ENCODE measurements around the gene TPBGL. TPM values are rescaled to one million over a fixed set of nuclear protein-coding genes. Genes with fewer than 3 reads are reported as not detected.
A peak's percentile ranks its signal among the peaks of the same experiment; 100 is the strongest.
"Not testable (repeated sequence)": the region's sequence is repeated elsewhere in the genome, so short reads cannot be mapped to it uniquely, and the experiment has no call there.

TPBGL gene
- total and polyA plus RNA-seq, 10 donors = 0.10 to 0.59 (median 0.16) TPM; not detected in 3

GRCh38 chr11:75272391-75272790 lies 31.8 kb downstream of the TPBGL start:
- H3K27ac ChIP-seq = peak overlapping the region in 4 of 8 donors; percentile 3 to 88 (median 86)
- 68 to 81% (median 75%) methylated on average over 5 of the region's 5 CpGs for WGBS, 5 donors
- intact Hi-C loops (cut with DNase I; ENCODE audit: low total_unique reads) = no loop called here
- no peaks in the 10 kb centered on the region for H3K27me3 ChIP-seq (replicated peaks in 1 of 7)
- H3K9me3 ChIP-seq = no peaks in the 10 kb centered on the region
- H3K4me1 ChIP-seq = peaks cover 5 to 70% (median 34%) of the 10 kb centered on the region in 6 donors
- H3K36me3 ChIP-seq = peaks cover 0 to 100% (median 38%) of the 10 kb centered on the region in 6 donors
- no peak for TF ChIP-seq POLR2AphosphoS5 (IDR thresholded peaks at IDR 0.05)
- no peak for TF ChIP-seq CTCF (IDR thresholded peaks at IDR 0.05 in 8 of 11, conservative IDR thresholded peaks at IDR 0.05 in 3 of 11)
- TF ChIP-seq POLR2A (IDR thresholded peaks at IDR 0.05) = no peak
- no peak overlapping the region for H3K4me3 ChIP-seq
- DNase-seq = peak; percentile 61

- H3K27me3 ChIP-seq (replicated peaks in 1 of 7) = no peaks in the 10 kb centered on the region
- no peaks in the 10 kb centered on the region for H3K9me3 ChIP-seq
- peaks cover 5 to 66% (median 34%) of the 10 kb centered on the region in 6 donors for H3K4me1 ChIP-seq
- H3K4me3 ChIP-seq = no peak overlapping the region
- no peak for TF ChIP-seq POLR2A (IDR thresholded peaks at IDR 0.05)
- TF ChIP-seq POLR2AphosphoS5 (IDR thresholded peaks at IDR 0.05) = peak in 2 of 3 donors; percentile 2 to 30
- no peak for TF ChIP-seq CTCF (IDR thresholded peaks at IDR 0.05 in 8 of 11, conservative IDR thresholded peaks at IDR 0.05 in 3 of 11)
- WGBS, 5 donors = 54 to 77% (median 72%) methylated on average over 10 to 12 of the region's 12 CpGs
- H3K36me3 ChIP-seq = peaks cover 0 to 100% (median 40%) of the 10 kb centered on the region in 6 donors
- H3K27ac ChIP-seq = peak overlapping the region in 4 of 8 donors; percentile 3 to 88 (median 86)
- intact Hi-C loops (cut with DNase I; ENCODE audit: low total_unique reads) = no loop called here
- DNase-seq = peak; percentile 72
Observed at GRCh38 chr11:75272821-75273301, 32.3 kb downstream of the TPBGL start.

GRCh38 chr11:75273411-75274391 lies 33.1 kb downstream of the TPBGL start:
- WGBS, 5 donors = 82 to 89% (median 86%) methylated on average over 11 to 15 of the region's 15 CpGs
- Histone ChIP-seq H3K9me3 (no peaks in the 10 kb centered on the region), H3K27ac (peak overlapping the region in 6 of 8 donors; percentile 2 to 88 (median 86)), H3K36me3 (peaks cover 0 to 100% (median 43%) of the 10 kb centered on the region in 6 donors), H3K27me3 (replicated peaks in 1 of 7) (no peaks in the 10 kb centered on the region), H3K4me3 (no peak overlapping the region), H3K4me1 (peaks cover 5 to 70% (median 34%) of the 10 kb centered on the region in 6 donors)
- intact Hi-C loops (cut with DNase I; ENCODE audit: low total_unique reads) = no loop called here
- peak; percentile 75 for DNase-seq
- peak in 1 of 3 donors; percentile 15 for TF ChIP-seq POLR2AphosphoS5 (IDR thresholded peaks at IDR 0.05)
- TF ChIP-seq CTCF (IDR thresholded peaks at IDR 0.05 in 8 of 11, conservative IDR thresholded peaks at IDR 0.05 in 3 of 11) = no peak
- TF ChIP-seq POLR2A (IDR thresholded peaks at IDR 0.05) = no peak

GRCh38 chr11:75274716-75275115 lies 34.1 kb downstream of the TPBGL start:
- DNase-seq = peak; percentile 28
- H3K9me3 ChIP-seq; H3K27me3 ChIP-seq (replicated peaks in 1 of 7); intact Hi-C loops (cut with DNase I; ENCODE audit: low total_unique reads): not testable (repeated sequence)
- Histone ChIP-seq H3K27ac (peak overlapping the region; percentile 72 to 88 (median 82)), H3K4me1 (peaks cover 5 to 80% (median 39%) of the 10 kb centered on the region in 6 donors), H3K4me3 (peak overlapping the region in 1 of 8 donors; percentile 41), H3K36me3 (peaks cover 0 to 100% (median 41%) of the 10 kb centered on the region in 6 donors)
- 71 to 95% (median 87%) methylated on average over 3 of the region's 3 CpGs for WGBS, 5 donors
